Endothelial cell of umbilical vein (primary cell): ENCODE measurements around the gene VCP. TPM values are rescaled to one million over a fixed set of nuclear protein-coding genes. Genes with fewer than 3 reads are reported as not detected.

Experiments
- BruUV-seq: library from RNA; stranded (reverse); fragments of 400-500 nt; replicated peaks from 2 replicates; lab custom pipeline; 2021; lab: Mats Ljungman, UMichigan
- CTCF ChIA-PET: fragments of 300-600, 350-600 bp; sonication (Branson Sonifier 250); formaldehyde crosslinking; loops from one replicate; lab custom pipeline; 2021; ENCODE audit warnings: antibody characterized with exemption, inconsistent platforms; lab: Charles Lee
- POLR2A ChIA-PET: fragments of 300-600, 350-600 bp; sonication (Branson Sonifier 250); formaldehyde crosslinking; loops from one replicate; lab custom pipeline; 2021; ENCODE audit warnings: antibody characterized with exemption, inconsistent platforms; lab: Charles Lee
- DNase-seq: peaks from one replicate; pipeline ENCODE4 v3.0.0-alpha.2; 2011; ENCODE audit warnings: low read depth, low spot score
- FAIRE-seq: peaks from 2 replicates; lab custom pipeline; 2011; peaks lifted over from hg19 to GRCh38; lab: Jason Lieb, UNC
- H2AFZ ChIP-seq: 2 replicates; pipeline ENCODE4 v1.6.0; 2012; ENCODE audit warnings: low read depth, low read length, control low read depth, inconsistent platforms
- H3K27ac ChIP-seq: 2 replicates; pipeline ENCODE4 v1.5.1; 2011; ENCODE audit warnings: low read depth, mild to moderate bottlenecking, control low read depth, low read length, moderate library complexity; ENCODE audit not compliant: insufficient read depth
- H3K27me3 ChIP-seq, 2 experiments: 2 replicates each; pipeline versions ENCODE4 v1.6.0 to v1.6.1; 2011; ENCODE audit warnings: low read length in 2 of 2, mixed read lengths in 1 of 2; ENCODE audit not compliant: control insufficient read depth in 2 of 2, insufficient read depth in 2 of 2
- H3K36me3 ChIP-seq, 2 experiments: 2 replicates in 1 of 2; 3 replicates in 1 of 2; pipeline ENCODE4 v1.5.1; 2011; ENCODE audit warnings: low read length in 2 of 2, mild to moderate bottlenecking in 1 of 2, moderate library complexity in 1 of 2; ENCODE audit not compliant: control insufficient read depth in 2 of 2, insufficient read depth in 2 of 2; ENCODE audit errors: extremely low read depth in 1 of 2
- H3K4me1 ChIP-seq: 3 replicates; pipeline ENCODE4 v1.5.1; 2011; ENCODE audit warnings: mild to moderate bottlenecking, low read length; ENCODE audit not compliant: control insufficient read depth, insufficient read depth; ENCODE audit errors: extremely low read depth
- H3K4me2 ChIP-seq: 2 replicates; pipeline ENCODE4 v1.6.1; 2011; ENCODE audit warnings: low read length, control low read depth, mixed read lengths; ENCODE audit not compliant: insufficient read depth
- H3K4me3 ChIP-seq, 3 experiments: fragments of 200-600 bp in 1 of 3; sonication (generic), shearing (Covaris generic) in 1 of 3; replicated peaks in 1 of 3; 2 replicates each; pipeline ENCODE4 v1.5.1; 2011 to 2016; ENCODE audit warnings: control low read depth in 3 of 3, low read length in 3 of 3, mild to moderate bottlenecking in 2 of 3, inconsistent platforms in 1 of 3, low read depth in 1 of 3, moderate library complexity in 1 of 3; ENCODE audit not compliant: insufficient read depth in 1 of 3
- H3K79me2 ChIP-seq: 2 replicates; pipeline ENCODE4 v1.6.0; 2012; ENCODE audit warnings: low read length, inconsistent platforms; ENCODE audit not compliant: control insufficient read depth, insufficient read depth
- H3K9ac ChIP-seq: replicated peaks from 2 replicates; pipeline ENCODE3; 2011; ENCODE audit warnings: low read length, control low read depth; ENCODE audit not compliant: insufficient read depth; ENCODE audit errors: extremely low read depth
- H3K9me1 ChIP-seq: replicated peaks from 3 replicates; pipeline ENCODE4 v1.6.0; 2011; ENCODE audit warnings: mild to moderate bottlenecking, low read length; ENCODE audit not compliant: control insufficient read depth, insufficient read depth; ENCODE audit errors: extremely low read depth
- H3K9me3 ChIP-seq: replicated peaks from 2 replicates; pipeline ENCODE4 v1.5.1; 2012; ENCODE audit warnings: low read length, inconsistent platforms; ENCODE audit not compliant: control insufficient read depth, insufficient read depth
- H4K20me1 ChIP-seq: replicated peaks from 2 replicates; pipeline ENCODE3; 2011; ENCODE audit warnings: mild to moderate bottlenecking, low read length; ENCODE audit not compliant: control insufficient read depth, insufficient read depth; ENCODE audit errors: extremely low read depth
- EZH2 ChIP-seq: IDR thresholded peaks from 2 replicates; pipeline ENCODE4 v1.6.1; 2012; ENCODE audit warnings: borderline replicate concordance, low read depth, mild to moderate bottlenecking, moderate library complexity, low read length, inconsistent platforms; ENCODE audit not compliant: severe bottlenecking
- FOS ChIP-seq: IDR thresholded peaks from 2 replicates; pipeline ENCODE4 v1.6.1; 2011; ENCODE audit warnings: mild to moderate bottlenecking, low read length, moderate library complexity, borderline replicate concordance; ENCODE audit not compliant: insufficient read depth
- GATA2 ChIP-seq: IDR thresholded peaks from 2 replicates; pipeline ENCODE4 v1.7.0; 2011; ENCODE audit warnings: low read depth, mild to moderate bottlenecking, moderate library complexity, mixed read lengths, low read length; ENCODE audit not compliant: insufficient read length, insufficient read depth
- JUN ChIP-seq: IDR thresholded peaks from 2 replicates; pipeline ENCODE4 v1.6.1; 2011; ENCODE audit warnings: borderline replicate concordance, low read depth; ENCODE audit not compliant: insufficient read length, insufficient read depth
- MAX ChIP-seq: IDR thresholded peaks from 2 replicates; pipeline ENCODE4 v1.6.1; 2011; ENCODE audit not compliant: insufficient read depth, insufficient read length
- MYC ChIP-seq: IDR thresholded peaks from one replicate; pipeline ENCODE4 v1.6.1; 2011; ENCODE audit warnings: mild to moderate bottlenecking, low read depth, low read length
- POLR2A ChIP-seq: IDR thresholded peaks from 2 replicates; pipeline ENCODE4 v1.6.1; 2012; ENCODE audit warnings: low read depth, mild to moderate bottlenecking, control low read depth, low read length
- POLR2AphosphoS5 ChIP-seq: IDR thresholded peaks from 2 replicates; pipeline ENCODE4 v1.6.1; 2012; ENCODE audit warnings: low read depth, mild to moderate bottlenecking, control low read depth, low read length, moderate library complexity; ENCODE audit not compliant: insufficient read depth
- dilution Hi-C: fragments of 300-500 bp; cut with MboI; formaldehyde crosslinking; loops from one replicate; pipeline ENCODE4 v1.15.0; 2019; ENCODE audit warnings: low sequenced_read_pairs; ENCODE audit not compliant: extremely low pct_ligation_motif_present
- intact Hi-C: fragments of 100-400 bp; cut with micrococcal nuclease; formaldehyde crosslinking; loops from one replicate; pipeline ENCODE4 v1.10.0; 2022
- polyA plus RNA-seq, 4 experiments: library from polyadenylated mRNA; depleted of rRNA in 3 of 4; stranded (reverse) in 3 of 4; unstranded in 1 of 4; fragments of >200 nt; gene quantifications; 2 replicates each; pipeline versions ENCODE4 v1.2.1 to v1.2.3, GENCODE V29; 2011 to 2012; ENCODE audit warnings: missing spikeins in 1 of 4
- total RNA-seq: library from RNA; stranded (reverse); gene quantifications from 2 replicates; pipeline ENCODE4 v1.2.3, GENCODE V29; 2021
- TF ChIP-seq, protein P1 (sequence below), 2 donors: IDR thresholded peaks; 1 replicate in 1 of 2; 2 replicates in 1 of 2; pipeline ENCODE4 v1.5.1; 2011; ENCODE audit warnings: low read length in 2 of 2, mild to moderate bottlenecking in 2 of 2, moderate library complexity in 2 of 2, control low read depth in 1 of 2, inconsistent platforms in 1 of 2, low read depth in 1 of 2; ENCODE audit not compliant: insufficient read depth in 1 of 2; ENCODE audit errors: extremely low read depth in 1 of 2

The VCP gene
- total and polyA plus RNA-seq, 2 donors (not counting 3 experiments of a cell fraction or from before 2014, with no cell fraction given): 349 to 493 TPM

DNA sequence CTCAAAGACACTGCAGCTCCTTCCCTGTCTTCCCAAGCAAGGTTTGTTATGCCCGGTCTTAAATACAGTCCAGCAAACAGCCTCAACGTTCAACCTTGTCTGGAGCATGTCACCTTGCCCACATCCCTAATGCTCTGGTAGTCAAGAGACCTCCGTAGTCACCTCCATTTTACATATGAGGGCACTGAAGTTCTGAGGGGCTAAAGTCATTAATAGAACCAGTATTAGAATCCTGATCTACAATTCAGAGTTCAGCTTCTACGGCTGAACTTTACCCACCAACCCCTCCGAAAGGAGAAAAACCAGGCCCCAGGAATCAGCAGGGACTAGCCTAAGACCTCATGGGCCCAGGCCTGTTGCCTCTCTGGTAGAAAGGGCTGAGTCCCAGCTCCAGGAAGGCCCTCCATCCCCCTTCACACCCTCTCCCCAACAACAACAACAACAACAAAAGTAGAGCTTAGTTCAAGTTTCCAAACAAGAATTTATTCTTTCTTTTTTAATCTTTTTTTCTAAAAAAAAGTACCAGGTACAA, 31.3 kb upstream of the VCP start:
- H3K79me2 ChIP-seq: peaks cover 13% of the 10 kb centered on the region
- intact Hi-C loops: loop anchor here (1.0 kb wide), 1 partner anchor 8 kb away; no protein-coding TSS in a partner anchor
- peak overlapping the region; percentile 50 for H3K27ac ChIP-seq
- H3K9ac ChIP-seq: peak overlapping the region; percentile 91
- no peak for TF ChIP-seq FOS
- TF ChIP-seq POLR2A: no peak
- TF ChIP-seq MYC: no peak
- no peak for TF ChIP-seq MAX
- TF ChIP-seq, protein P1, sequence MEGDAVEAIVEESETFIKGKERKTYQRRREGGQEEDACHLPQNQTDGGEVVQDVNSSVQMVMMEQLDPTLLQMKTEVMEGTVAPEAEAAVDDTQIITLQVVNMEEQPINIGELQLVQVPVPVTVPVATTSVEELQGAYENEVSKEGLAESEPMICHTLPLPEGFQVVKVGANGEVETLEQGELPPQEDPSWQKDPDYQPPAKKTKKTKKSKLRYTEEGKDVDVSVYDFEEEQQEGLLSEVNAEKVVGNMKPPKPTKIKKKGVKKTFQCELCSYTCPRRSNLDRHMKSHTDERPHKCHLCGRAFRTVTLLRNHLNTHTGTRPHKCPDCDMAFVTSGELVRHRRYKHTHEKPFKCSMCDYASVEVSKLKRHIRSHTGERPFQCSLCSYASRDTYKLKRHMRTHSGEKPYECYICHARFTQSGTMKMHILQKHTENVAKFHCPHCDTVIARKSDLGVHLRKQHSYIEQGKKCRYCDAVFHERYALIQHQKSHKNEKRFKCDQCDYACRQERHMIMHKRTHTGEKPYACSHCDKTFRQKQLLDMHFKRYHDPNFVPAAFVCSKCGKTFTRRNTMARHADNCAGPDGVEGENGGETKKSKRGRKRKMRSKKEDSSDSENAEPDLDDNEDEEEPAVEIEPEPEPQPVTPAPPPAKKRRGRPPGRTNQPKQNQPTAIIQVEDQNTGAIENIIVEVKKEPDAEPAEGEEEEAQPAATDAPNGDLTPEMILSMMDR (IDR thresholded peaks at IDR 0.05; ENCODE audit: extremely low read depth in 1 of 2, insufficient read depth in 1 of 2, low read depth in 1 of 2, low read length in 2 of 2): no peak
- TF ChIP-seq EZH2: no peak
- TF ChIP-seq POLR2AphosphoS5: no peak
- TF ChIP-seq GATA2: no peak
- no peak for TF ChIP-seq JUN
- no peaks in the 10 kb centered on the region for H3K9me3 ChIP-seq
- H3K4me1 ChIP-seq: peaks cover 13% of the 10 kb centered on the region
- H3K9me1 ChIP-seq: no peaks in the 10 kb centered on the region
- H2AFZ ChIP-seq: no peak overlapping the region
- FAIRE-seq: no peak
- POLR2A ChIA-PET: interaction anchor here (0.9 to 1.3 kb wide), 4 partner anchors 8 to 32 kb away, joined by 3 to 8 read pairs (median 4); partner anchors contain the start of gene VCP
- dilution Hi-C loops: no loop called here
- H3K4me2 ChIP-seq: peak overlapping the region; percentile 26
- peak overlapping the region in 1 of 3 experiments; percentile 80 for H3K4me3 ChIP-seq
- no peaks in the 10 kb centered on the region for H4K20me1 ChIP-seq
- BruUV-seq: no TSS peak
- no peaks in the 10 kb centered on the region for H3K27me3 ChIP-seq
- CTCF ChIA-PET: interaction anchor here (1.1 to 3.0 kb wide), 4 partner anchors 10 to 343 kb away, joined by 3 to 13 read pairs (median 4); partner anchors contain the start of gene FANCG
- peaks cover 12 to 55% of the 10 kb centered on the region in 2 experiments for H3K36me3 ChIP-seq
- DNase-seq: no peak
